Nephron (organoid): ENCODE data around the gene CELF4.

Experiments
- H3K27ac Mint-ChIP-seq, 3 experiments: 2 replicates each; pipeline ENCODE4 v1.8.0; 2020; ENCODE audit warnings: mixed read lengths in 3 of 3, mild to moderate bottlenecking in 2 of 3, moderate library complexity in 1 of 3
- H3K27me3 Mint-ChIP-seq: 2 replicates; pipeline ENCODE4 v1.8.0; 2021; ENCODE audit warnings: low read depth, mild to moderate bottlenecking, moderate library complexity, mixed read lengths
- H3K36me3 Mint-ChIP-seq: 2 replicates; pipeline ENCODE4 v1.8.0; 2020; ENCODE audit warnings: low read depth, mixed read lengths
- H3K4me1 Mint-ChIP-seq: 2 replicates; pipeline ENCODE4 v1.8.0; 2020; ENCODE audit warnings: mixed read lengths
- H3K4me3 Mint-ChIP-seq, 3 experiments: 2 replicates each; pipeline ENCODE4 v1.8.0; 2020; ENCODE audit warnings: mild to moderate bottlenecking in 3 of 3, mixed read lengths in 3 of 3, moderate library complexity in 2 of 3
- H3K9me3 Mint-ChIP-seq: 2 replicates; pipeline ENCODE4 v1.8.0; 2020; ENCODE audit warnings: mixed read lengths
- TF ChIP-seq, protein P1 (sequence below), 3 experiments: fragments of 200-600 bp; sonication (generic); IDR thresholded peaks; one replicate each; pipeline ENCODE4 v1.5.0; 2021; ENCODE audit warnings: antibody characterized with exemption in 3 of 3; ENCODE audit not compliant: unreplicated experiment in 3 of 3

Gene CELF4

DNA sequence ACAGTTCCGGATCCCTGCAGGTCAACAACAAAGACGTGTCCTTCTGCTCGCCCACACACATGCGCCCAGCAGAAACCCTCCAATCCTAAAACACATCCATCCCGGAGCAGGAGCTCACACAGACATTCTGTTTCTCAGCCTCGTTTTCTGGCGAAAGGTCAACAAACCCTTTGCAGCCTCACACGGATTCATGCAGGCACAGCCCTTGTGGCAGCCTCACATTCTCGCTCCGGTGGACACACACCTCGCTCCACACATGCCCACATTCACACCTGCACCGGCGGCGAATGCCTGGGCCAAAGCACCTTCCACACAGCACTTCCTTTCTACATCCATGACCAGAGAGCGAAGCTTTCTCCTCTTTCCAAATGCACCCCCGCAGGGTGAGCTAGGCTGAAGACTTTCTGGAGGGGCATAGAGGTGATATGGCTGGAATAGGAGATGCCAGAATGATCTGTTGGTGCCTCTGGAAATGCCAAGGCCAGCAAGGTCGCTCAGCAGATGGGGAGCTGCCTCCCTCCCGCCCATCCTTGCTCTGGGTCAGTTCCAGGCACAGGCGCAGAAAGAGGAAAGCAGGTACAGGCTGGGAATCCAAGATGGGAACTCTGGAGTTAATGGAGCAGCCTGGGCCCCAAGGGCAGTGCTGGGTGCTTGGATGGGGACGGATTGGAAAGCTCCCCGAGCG is 88.8 kb downstream of the CELF4 start:
- Mint-ChIP-seq H3K4me1 (peaks cover 14% of the 10 kb centered on the region), H3K27me3 (peaks cover 63% of the 10 kb centered on the region), H3K9me3 (no peaks in the 10 kb centered on the region), H3K27ac (no peak overlapping the region), H3K4me3 (no peak overlapping the region), H3K36me3 (no peaks in the 10 kb centered on the region)
- TF ChIP-seq, protein P1, sequence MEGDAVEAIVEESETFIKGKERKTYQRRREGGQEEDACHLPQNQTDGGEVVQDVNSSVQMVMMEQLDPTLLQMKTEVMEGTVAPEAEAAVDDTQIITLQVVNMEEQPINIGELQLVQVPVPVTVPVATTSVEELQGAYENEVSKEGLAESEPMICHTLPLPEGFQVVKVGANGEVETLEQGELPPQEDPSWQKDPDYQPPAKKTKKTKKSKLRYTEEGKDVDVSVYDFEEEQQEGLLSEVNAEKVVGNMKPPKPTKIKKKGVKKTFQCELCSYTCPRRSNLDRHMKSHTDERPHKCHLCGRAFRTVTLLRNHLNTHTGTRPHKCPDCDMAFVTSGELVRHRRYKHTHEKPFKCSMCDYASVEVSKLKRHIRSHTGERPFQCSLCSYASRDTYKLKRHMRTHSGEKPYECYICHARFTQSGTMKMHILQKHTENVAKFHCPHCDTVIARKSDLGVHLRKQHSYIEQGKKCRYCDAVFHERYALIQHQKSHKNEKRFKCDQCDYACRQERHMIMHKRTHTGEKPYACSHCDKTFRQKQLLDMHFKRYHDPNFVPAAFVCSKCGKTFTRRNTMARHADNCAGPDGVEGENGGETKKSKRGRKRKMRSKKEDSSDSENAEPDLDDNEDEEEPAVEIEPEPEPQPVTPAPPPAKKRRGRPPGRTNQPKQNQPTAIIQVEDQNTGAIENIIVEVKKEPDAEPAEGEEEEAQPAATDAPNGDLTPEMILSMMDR (IDR thresholded peaks at IDR 0.05; ENCODE audit: unreplicated experiment in 3 of 3), result no peak

GRCh38 chr18:37476182-37476581 is 89.4 kb downstream of the CELF4 start:
- H3K27ac Mint-ChIP-seq, result no peak overlapping the region
- peaks cover 20% of the 10 kb centered on the region for H3K4me1 Mint-ChIP-seq
- H3K27me3 Mint-ChIP-seq, result peaks cover 64% of the 10 kb centered on the region
- H3K9me3 Mint-ChIP-seq, result no peaks in the 10 kb centered on the region
- TF ChIP-seq, protein P1 (IDR thresholded peaks at IDR 0.05; ENCODE audit: unreplicated experiment in 3 of 3), result peak; percentile 45 to 58 (median 49)
- no peak overlapping the region for H3K4me3 Mint-ChIP-seq
- H3K36me3 Mint-ChIP-seq, result no peaks in the 10 kb centered on the region

DNA sequence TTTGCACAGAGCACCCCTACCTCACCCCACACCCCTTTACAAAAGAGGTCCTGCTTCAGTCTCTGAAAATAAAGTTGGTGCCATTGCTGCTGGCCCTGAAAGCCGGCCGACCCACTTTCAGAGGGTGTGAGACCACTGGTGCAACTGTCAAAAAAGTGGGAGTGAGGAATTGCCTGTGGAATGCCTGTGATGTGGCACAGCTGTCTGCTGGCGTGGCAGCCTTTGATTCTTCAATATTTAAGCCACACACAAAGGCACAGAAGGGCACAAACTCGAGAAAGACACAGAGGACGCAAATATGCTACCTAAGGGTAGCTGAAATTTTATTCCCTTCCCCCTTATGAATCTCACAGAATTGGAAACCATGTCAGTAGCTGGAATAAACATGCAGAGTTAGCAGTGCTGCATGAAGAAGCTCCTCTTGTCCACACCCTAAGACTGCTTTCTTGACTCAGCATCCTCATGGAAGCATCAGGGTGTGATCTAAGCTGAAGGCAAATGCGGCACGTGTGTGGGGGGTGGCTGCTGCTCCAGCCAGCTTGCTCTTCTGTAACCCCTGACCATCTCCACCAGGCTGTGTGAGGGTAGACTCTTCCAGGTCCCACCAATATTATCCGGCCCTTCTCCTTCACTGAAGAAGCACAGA is 92.3 kb downstream of the CELF4 start:
- H3K4me1 Mint-ChIP-seq, result peaks cover 24% of the 10 kb centered on the region
- peaks cover 48% of the 10 kb centered on the region for H3K27me3 Mint-ChIP-seq
- H3K4me3 Mint-ChIP-seq, result no peak overlapping the region
- TF ChIP-seq, protein P1 (IDR thresholded peaks at IDR 0.05; ENCODE audit: unreplicated experiment in 3 of 3), result no peak
- H3K36me3 Mint-ChIP-seq, result no peaks in the 10 kb centered on the region
- H3K9me3 Mint-ChIP-seq, result no peaks in the 10 kb centered on the region
- H3K27ac Mint-ChIP-seq, result peak overlapping the region in 1 of 3 experiments; percentile 42

DNA sequence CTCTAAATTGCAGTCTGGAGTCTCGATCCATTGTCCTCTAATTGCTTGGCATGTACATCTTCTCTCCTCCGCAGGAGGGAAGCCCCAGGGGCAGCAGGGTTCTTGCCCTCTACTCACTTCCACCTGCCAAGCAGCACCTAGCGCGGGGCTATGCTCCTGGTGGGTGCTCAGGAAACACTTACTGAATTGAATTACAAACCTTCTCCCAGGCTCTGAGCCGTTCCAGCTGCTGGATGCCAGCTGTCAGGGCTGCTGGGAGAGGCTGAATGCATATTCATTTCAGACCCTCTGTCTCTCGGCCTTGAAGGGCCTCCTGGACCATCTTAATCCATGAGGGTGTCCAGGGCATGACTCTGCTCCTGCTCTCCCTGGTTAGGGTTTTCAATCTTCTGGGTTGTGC is 94.0 kb downstream of the CELF4 start:
- TF ChIP-seq, protein P1 (IDR thresholded peaks at IDR 0.05; ENCODE audit: unreplicated experiment in 3 of 3), result no peak
- peak overlapping the region in 1 of 3 experiments; percentile 27 for H3K27ac Mint-ChIP-seq
- H3K27me3 Mint-ChIP-seq, result peaks cover 41% of the 10 kb centered on the region
- peak overlapping the region in 1 of 3 experiments; percentile 17 for H3K4me3 Mint-ChIP-seq
- H3K9me3 Mint-ChIP-seq, result no peaks in the 10 kb centered on the region
- peaks cover 25% of the 10 kb centered on the region for H3K4me1 Mint-ChIP-seq
- H3K36me3 Mint-ChIP-seq, result no peaks in the 10 kb centered on the region

DNA sequence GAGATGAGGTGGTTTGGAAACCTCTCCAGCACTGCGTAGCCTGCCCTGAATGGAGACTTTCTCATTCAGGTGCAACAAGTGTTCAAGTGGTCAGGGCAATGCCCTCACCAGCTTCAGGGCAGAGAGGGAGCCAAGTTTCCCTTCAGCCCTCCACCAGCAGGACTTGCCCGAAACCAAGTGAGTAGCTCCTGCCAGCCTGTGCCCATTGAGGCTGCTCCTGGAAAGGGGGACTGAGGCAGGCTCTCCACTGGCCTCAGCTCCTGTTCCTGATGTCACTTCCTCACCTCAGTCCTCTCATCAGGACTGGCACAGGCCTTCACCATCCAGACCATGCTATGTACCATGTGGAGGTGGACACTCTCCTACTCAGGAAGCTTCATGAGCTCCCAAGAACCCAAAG is 94.6 kb downstream of the CELF4 start:
- TF ChIP-seq, protein P1 (IDR thresholded peaks at IDR 0.05; ENCODE audit: unreplicated experiment in 3 of 3), result no peak
- H3K27me3 Mint-ChIP-seq, result peaks cover 40% of the 10 kb centered on the region
- no peaks in the 10 kb centered on the region for H3K36me3 Mint-ChIP-seq
- H3K9me3 Mint-ChIP-seq, result no peaks in the 10 kb centered on the region
- H3K27ac Mint-ChIP-seq, result no peak overlapping the region
- no peak overlapping the region for H3K4me3 Mint-ChIP-seq
- H3K4me1 Mint-ChIP-seq, result peaks cover 32% of the 10 kb centered on the region
